Liver (tissue), 9 donors: ENCODE measurements around the gene CDH6. TPM values are rescaled to one million over a fixed set of nuclear protein-coding genes. Genes with fewer than 3 reads are reported as not detected.

ENCODE experiments used
- DNase-seq: peaks from one replicate; pipeline ENCODE4 v3.0.0-alpha.2; 2017; ENCODE audit warnings: low spot score
- H3K27ac ChIP-seq, 2 donors: one replicate each; pipeline ENCODE4 v1.7.0; 2013; ENCODE audit warnings: inconsistent platforms in 2 of 2, low read length in 2 of 2, control low read depth in 1 of 2, low read depth in 1 of 2, mild to moderate bottlenecking in 1 of 2
- H3K27me3 ChIP-seq, 4 donors: one replicate each; pipeline versions ENCODE4 v1.6.1 to v1.7.0; 2013; ENCODE audit warnings: low read length in 3 of 4, inconsistent platforms in 1 of 4, mild to moderate bottlenecking in 1 of 4, moderate library complexity in 1 of 4; ENCODE audit not compliant: control insufficient read depth in 4 of 4, insufficient read depth in 4 of 4
- H3K36me3 ChIP-seq, 4 donors: one replicate each; pipeline versions ENCODE4 v1.6.1 to v1.7.0; 2013; ENCODE audit warnings: low read length in 3 of 4, mild to moderate bottlenecking in 3 of 4, low read depth in 1 of 4, moderate library complexity in 1 of 4; ENCODE audit not compliant: control insufficient read depth in 4 of 4, insufficient read depth in 3 of 4
- H3K4me1 ChIP-seq, 4 donors: one replicate each; pipeline versions ENCODE4 v1.6.1 to v1.7.0; 2013; ENCODE audit warnings: low read length in 3 of 4, mild to moderate bottlenecking in 3 of 4, moderate library complexity in 1 of 4; ENCODE audit not compliant: control insufficient read depth in 4 of 4, insufficient read depth in 4 of 4
- H3K4me3 ChIP-seq, 3 donors: one replicate each; pipeline versions ENCODE4 v1.6.1 to v1.7.0; 2013; ENCODE audit warnings: low read length in 3 of 3, control low read depth in 1 of 3, low read depth in 1 of 3, mild to moderate bottlenecking in 1 of 3
- H3K9ac ChIP-seq, 2 donors: one replicate each; pipeline ENCODE4 v1.7.0; 2013; ENCODE audit warnings: low read length in 2 of 2, mild to moderate bottlenecking in 2 of 2, moderate library complexity in 2 of 2, control low read depth in 1 of 2, low read depth in 1 of 2
- H3K9me3 ChIP-seq, 4 donors: one replicate each; pipeline versions ENCODE4 v1.6.1 to v1.7.0; 2013; ENCODE audit warnings: low read length in 3 of 4; ENCODE audit not compliant: control insufficient read depth in 4 of 4
- ATF3 ChIP-seq: IDR thresholded peaks from 2 replicates; pipeline ENCODE4 v1.6.1; 2016; ENCODE audit warnings: antibody characterized with exemption
- CTCF ChIP-seq: fragments of 150-350 bp; IDR thresholded peaks from 2 replicates; pipeline ENCODE4 v1.5.1; 2017; ENCODE audit warnings: improper control_type of control experiment, low read depth, low read length; ENCODE audit not compliant: missing input control
- EGR1 ChIP-seq, 2 donors: IDR thresholded peaks; 2 replicates each; pipeline ENCODE4 v1.6.1; 2016 to 2018; ENCODE audit warnings: antibody characterized with exemption in 2 of 2, low read depth in 2 of 2
- FOXA1 ChIP-seq: IDR thresholded peaks from 2 replicates; pipeline ENCODE4 v1.6.1; 2016; ENCODE audit warnings: antibody characterized with exemption
- FOXA2 ChIP-seq: IDR thresholded peaks from 2 replicates; pipeline ENCODE4 v1.6.1; 2016; ENCODE audit warnings: antibody characterized with exemption
- GABPA ChIP-seq, 2 donors: IDR thresholded peaks in 1 of 2; conservative IDR thresholded peaks in 1 of 2; 2 replicates each; pipeline ENCODE4 v1.6.1; 2016; ENCODE audit warnings: antibody characterized with exemption in 2 of 2, mild to moderate bottlenecking in 1 of 2, moderate library complexity in 1 of 2
- HNF4A ChIP-seq, 2 donors: conservative IDR thresholded peaks; 2 replicates each; pipeline ENCODE4 v1.6.1; 2016; ENCODE audit warnings: antibody characterized with exemption in 2 of 2, mild to moderate bottlenecking in 2 of 2
- HNF4G ChIP-seq: IDR thresholded peaks from 2 replicates; pipeline ENCODE4 v1.6.1; 2016; ENCODE audit warnings: antibody characterized with exemption
- JUND ChIP-seq, 2 donors: IDR thresholded peaks; 2 replicates each; pipeline ENCODE4 v1.6.1; 2016; ENCODE audit warnings: antibody characterized with exemption in 2 of 2
- MAX ChIP-seq: IDR thresholded peaks from 2 replicates; pipeline ENCODE4 v1.6.1; 2016; ENCODE audit warnings: antibody characterized with exemption
- NR2F2 ChIP-seq: IDR thresholded peaks from 2 replicates; pipeline ENCODE4 v1.6.1; 2016; ENCODE audit warnings: antibody characterized with exemption
- RAD21 ChIP-seq, 2 donors: IDR thresholded peaks; 2 replicates each; pipeline ENCODE4 v1.6.1; 2016; ENCODE audit warnings: antibody characterized with exemption in 2 of 2, mild to moderate bottlenecking in 2 of 2
- REST ChIP-seq: IDR thresholded peaks from 2 replicates; pipeline ENCODE4 v1.6.1; 2016; ENCODE audit warnings: antibody characterized with exemption, mild to moderate bottlenecking
- RXRA ChIP-seq, 2 donors: IDR thresholded peaks; 2 replicates each; pipeline ENCODE4 v1.6.1; 2017 to 2018; ENCODE audit warnings: antibody characterized with exemption in 2 of 2, mild to moderate bottlenecking in 1 of 2
- SP1 ChIP-seq: IDR thresholded peaks from 2 replicates; pipeline ENCODE4 v1.6.1; 2018; ENCODE audit warnings: antibody characterized with exemption, mild to moderate bottlenecking
- TAF1 ChIP-seq: conservative IDR thresholded peaks from 2 replicates; pipeline ENCODE4 v1.6.1; 2016; ENCODE audit warnings: antibody characterized with exemption, mild to moderate bottlenecking
- YY1 ChIP-seq: IDR thresholded peaks from 2 replicates; pipeline ENCODE4 v1.6.1; 2016; ENCODE audit warnings: antibody characterized with exemption, mild to moderate bottlenecking
- ZBTB33 ChIP-seq: IDR thresholded peaks from 2 replicates; pipeline ENCODE4 v1.6.1; 2016; ENCODE audit warnings: antibody characterized with exemption
- WGBS: extraction: QIAGEN DNeasy Blood & Tissue Kit; methylation state at CpG from one replicate; pipeline ENCODE4 v1.1.7; 2013; 5-methylcytosine and 5-hydroxymethylcytosine counted together
- polyA plus RNA-seq, 2 donors: library from polyadenylated mRNA; stranded (reverse) in 1 of 2; unstranded in 1 of 2; fragments of 200-250 nt in 1 of 2; fragments of >200 nt in 1 of 2; fragmentation: Nextera tagmentation in 1 of 2; extraction: Ambion mirVana in 1 of 2; gene quantifications; one replicate each; pipeline versions ENCODE4 v1.2.1 to v1.2.3, GENCODE V29; 2013 to 2015
- total RNA-seq, 2 donors: library from RNA; depleted of rRNA; stranded (reverse); fragments of >200 nt; gene quantifications; one replicate each; pipeline ENCODE4 v1.2.3, GENCODE V29; 2014
- donor health status: healthy.
- donor health status: healthy.
- donor health status: healthy.
- donor health status: healthy.
- donor health status: healthy.

The CDH6 gene
- total and polyA plus RNA-seq, 4 donors = 0.18 to 3.7 (median 0.84) TPM

DNA sequence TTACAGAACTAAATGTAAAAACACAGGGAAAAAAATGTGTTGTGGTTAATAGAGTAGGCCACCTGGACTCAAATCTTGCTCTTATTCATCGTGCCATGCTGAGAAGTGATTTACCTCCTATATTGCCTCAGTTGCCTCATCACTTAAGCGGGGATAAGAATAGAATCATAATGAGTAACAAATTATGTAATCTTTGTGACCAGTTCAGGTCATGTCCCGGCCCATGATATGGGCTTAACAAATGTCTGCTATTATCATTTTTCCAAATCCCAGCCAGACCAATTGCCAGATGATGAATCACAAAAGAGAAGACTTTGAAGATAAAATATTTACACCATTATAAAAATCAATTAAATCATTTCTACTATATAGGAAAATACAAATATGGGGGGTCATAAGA is 89.8 kb downstream of the CDH6 start (continued):
- TF ChIP-seq ATF3 = no peak
- TF ChIP-seq JUND (IDR thresholded peaks at IDR 0.05) = no peak
- no peak for TF ChIP-seq TAF1
- no peak for TF ChIP-seq RXRA (IDR thresholded peaks at IDR 0.05)
- TF ChIP-seq HNF4A (conservative IDR thresholded peaks at IDR 0.05) = no peak
- no peak for TF ChIP-seq GABPA (IDR thresholded peaks at IDR 0.05 in 1 of 2, conservative IDR thresholded peaks at IDR 0.05 in 1 of 2)
- TF ChIP-seq FOXA1 = no peak
- TF ChIP-seq SP1 = no peak

DNA sequence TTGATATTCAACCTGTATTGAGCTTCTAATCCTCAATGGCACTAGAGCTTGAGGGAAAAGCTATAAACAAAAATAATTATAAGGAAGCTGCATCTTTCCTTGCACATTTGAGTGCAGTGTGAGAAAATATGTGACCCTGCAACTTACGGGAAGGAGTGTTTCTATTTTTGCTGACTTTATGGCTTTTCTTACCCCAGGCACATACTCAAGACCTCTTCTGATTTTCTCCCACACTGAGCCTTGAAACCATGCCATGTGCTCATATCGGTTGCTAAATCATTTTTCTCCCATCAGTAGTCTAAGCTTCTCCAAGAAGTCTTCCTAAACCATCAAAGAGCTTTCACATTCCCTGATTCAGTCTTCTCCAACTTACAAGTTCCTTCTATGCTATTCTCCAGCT is 91.5 kb downstream of the CDH6 start:
- Histone ChIP-seq H3K27ac (no peak overlapping the region), H3K4me3 (no peak overlapping the region), H3K36me3 (no peaks in the 10 kb centered on the region), H3K27me3 (no peaks in the 10 kb centered on the region), H3K4me1 (no peaks in the 10 kb centered on the region), H3K9me3 (no peaks in the 10 kb centered on the region), H3K9ac (no peak overlapping the region)
- WGBS = 72% methylated on average over 2 of the region's 2 CpGs
- DNase-seq = no peak
- no peak for TF ChIP-seq REST
- TF ChIP-seq ZBTB33 = no peak
- TF ChIP-seq FOXA2 = no peak
- TF ChIP-seq HNF4A (conservative IDR thresholded peaks at IDR 0.05) = no peak
- TF ChIP-seq HNF4G = no peak
- TF ChIP-seq YY1 = no peak
- TF ChIP-seq GABPA (IDR thresholded peaks at IDR 0.05 in 1 of 2, conservative IDR thresholded peaks at IDR 0.05 in 1 of 2) = no peak
- TF ChIP-seq ATF3 = no peak
- no peak for TF ChIP-seq EGR1 (IDR thresholded peaks at IDR 0.05; ENCODE audit: low read depth in 2 of 2)
- TF ChIP-seq SP1 = no peak
- TF ChIP-seq FOXA1 = no peak
- TF ChIP-seq RAD21 (IDR thresholded peaks at IDR 0.05) = no peak
- no peak for TF ChIP-seq TAF1
- no peak for TF ChIP-seq NR2F2
- no peak for TF ChIP-seq RXRA (IDR thresholded peaks at IDR 0.05)
- no peak for TF ChIP-seq JUND (IDR thresholded peaks at IDR 0.05)
- TF ChIP-seq CTCF = no peak
- no peak for TF ChIP-seq MAX
